Fibroblast of lung (primary cell): ENCODE measurements around the gene ARHGEF19. TPM values are rescaled to one million over a fixed set of nuclear protein-coding genes. Genes with fewer than 3 reads are reported as not detected.

Experiments
- DNase-seq, 2 donors: peaks; one replicate each; pipeline versions ENCODE4 v3.0.0 to v3.0.0-alpha.2; 2010; ENCODE audit warnings: low read depth in 2 of 2
- H2AFZ ChIP-seq: 2 replicates; pipeline ENCODE4 v1.5.1; 2012; ENCODE audit warnings: low read length, control low read depth, inconsistent platforms
- H3K27ac ChIP-seq: 2 replicates; pipeline ENCODE4 v1.5.1; 2011; ENCODE audit warnings: low read length, control low read depth; ENCODE audit not compliant: insufficient read depth
- H3K27me3 ChIP-seq: 2 replicates; pipeline ENCODE4 v1.5.1; 2011; ENCODE audit warnings: mild to moderate bottlenecking, low read length; ENCODE audit not compliant: control insufficient read depth, insufficient read depth
- H3K36me3 ChIP-seq: 2 replicates; pipeline ENCODE4 v1.5.1; 2011; ENCODE audit warnings: low read length; ENCODE audit not compliant: control insufficient read depth, insufficient read depth
- H3K4me1 ChIP-seq: 2 replicates; pipeline ENCODE4 v1.5.1; 2011; ENCODE audit warnings: low read length; ENCODE audit not compliant: control insufficient read depth, insufficient read depth; ENCODE audit errors: extremely low read depth
- H3K4me2 ChIP-seq: 2 replicates; pipeline ENCODE4 v1.5.1; 2011; ENCODE audit warnings: low read length, control low read depth; ENCODE audit not compliant: insufficient read depth; ENCODE audit errors: extremely low read depth
- H3K4me3 ChIP-seq, 4 experiments: fragments of 200-600 bp in 1 of 4; sonication (generic) in 1 of 4; replicated peaks in 1 of 4; 2 replicates each; pipeline ENCODE4 v1.5.1; 2011 to 2016; ENCODE audit warnings: low read length in 4 of 4, low read depth in 3 of 4, mild to moderate bottlenecking in 3 of 4, control low read depth in 2 of 4, inconsistent platforms in 1 of 4, mixed read lengths in 1 of 4; ENCODE audit not compliant: insufficient read depth in 1 of 4; ENCODE audit errors: control extremely low read depth in 1 of 4
- H3K79me2 ChIP-seq: 2 replicates; pipeline ENCODE4 v1.5.1; 2012; ENCODE audit warnings: mild to moderate bottlenecking, low read length, inconsistent platforms; ENCODE audit not compliant: control insufficient read depth, insufficient read depth
- H3K9ac ChIP-seq: 2 replicates; pipeline ENCODE4 v1.5.1; 2011; ENCODE audit warnings: mild to moderate bottlenecking, low read length, control low read depth; ENCODE audit not compliant: insufficient read depth
- H3K9me3 ChIP-seq: 2 replicates; pipeline ENCODE4 v1.5.1; 2012; ENCODE audit warnings: low read depth, low read length; ENCODE audit not compliant: control insufficient read depth, insufficient read depth
- H4K20me1 ChIP-seq: 2 replicates; pipeline ENCODE4 v1.5.1; 2011; ENCODE audit warnings: low read length; ENCODE audit not compliant: control insufficient read depth, insufficient read depth; ENCODE audit errors: extremely low read depth
- EZH2 ChIP-seq: IDR thresholded peaks from 2 replicates; pipeline ENCODE4 v1.5.1; 2012; ENCODE audit warnings: low read length, control low read depth, mild to moderate bottlenecking; ENCODE audit errors: missing control alignments
- polyA plus RNA-seq, 2 donors: library from polyadenylated mRNA; depleted of rRNA in 1 of 2; stranded (reverse) in 1 of 2; unstranded in 1 of 2; fragments of >200 nt; gene quantifications; 2 replicates each; pipeline ENCODE4 v1.2.1, GENCODE V29; 2011 to 2012; ENCODE audit warnings: missing spikeins in 1 of 2
- total RNA-seq: library from RNA; depleted of rRNA; stranded (reverse); fragments of >200 nt; gene quantifications from 2 replicates; pipeline ENCODE4 v1.2.1, GENCODE V29; 2014
- TF ChIP-seq, protein P1 (sequence below), 2 donors: IDR thresholded peaks in 1 of 2; conservative IDR thresholded peaks in 1 of 2; 1 replicate in 1 of 2; 2 replicates in 1 of 2; pipeline ENCODE4 v1.5.1; 2011 to 2012; ENCODE audit warnings: low read length in 2 of 2, control low read depth in 1 of 2, inconsistent platforms in 1 of 2, low read depth in 1 of 2, mild to moderate bottlenecking in 1 of 2

ARHGEF19 gene
- total and polyA plus RNA-seq, 2 donors (not counting 1 experiment from before 2014, with no cell fraction given): 3.3 TPM

GRCh38 chr1:16232316-16232710 lies 19.9 kb upstream of the ARHGEF19 start:
- Histone ChIP-seq H3K27ac (no peak overlapping the region), H2AFZ (no peak overlapping the region), H3K4me2 (no peak overlapping the region), H4K20me1 (no peaks in the 10 kb centered on the region), H3K4me1 (peaks cover 7% of the 10 kb centered on the region), H3K9ac (no peak overlapping the region), H3K36me3 (no peaks in the 10 kb centered on the region), H3K79me2 (no peaks in the 10 kb centered on the region), H3K9me3 (no peaks in the 10 kb centered on the region), H3K27me3 (peaks cover 4% of the 10 kb centered on the region), H3K4me3 (no peak overlapping the region)
- no peak for DNase-seq
- TF ChIP-seq EZH2: no peak
- TF ChIP-seq, protein P1, sequence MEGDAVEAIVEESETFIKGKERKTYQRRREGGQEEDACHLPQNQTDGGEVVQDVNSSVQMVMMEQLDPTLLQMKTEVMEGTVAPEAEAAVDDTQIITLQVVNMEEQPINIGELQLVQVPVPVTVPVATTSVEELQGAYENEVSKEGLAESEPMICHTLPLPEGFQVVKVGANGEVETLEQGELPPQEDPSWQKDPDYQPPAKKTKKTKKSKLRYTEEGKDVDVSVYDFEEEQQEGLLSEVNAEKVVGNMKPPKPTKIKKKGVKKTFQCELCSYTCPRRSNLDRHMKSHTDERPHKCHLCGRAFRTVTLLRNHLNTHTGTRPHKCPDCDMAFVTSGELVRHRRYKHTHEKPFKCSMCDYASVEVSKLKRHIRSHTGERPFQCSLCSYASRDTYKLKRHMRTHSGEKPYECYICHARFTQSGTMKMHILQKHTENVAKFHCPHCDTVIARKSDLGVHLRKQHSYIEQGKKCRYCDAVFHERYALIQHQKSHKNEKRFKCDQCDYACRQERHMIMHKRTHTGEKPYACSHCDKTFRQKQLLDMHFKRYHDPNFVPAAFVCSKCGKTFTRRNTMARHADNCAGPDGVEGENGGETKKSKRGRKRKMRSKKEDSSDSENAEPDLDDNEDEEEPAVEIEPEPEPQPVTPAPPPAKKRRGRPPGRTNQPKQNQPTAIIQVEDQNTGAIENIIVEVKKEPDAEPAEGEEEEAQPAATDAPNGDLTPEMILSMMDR (conservative IDR thresholded peaks at IDR 0.05 in 1 of 2, IDR thresholded peaks at IDR 0.05 in 1 of 2; ENCODE audit: low read depth in 1 of 2, low read length in 2 of 2): no peak

DNA sequence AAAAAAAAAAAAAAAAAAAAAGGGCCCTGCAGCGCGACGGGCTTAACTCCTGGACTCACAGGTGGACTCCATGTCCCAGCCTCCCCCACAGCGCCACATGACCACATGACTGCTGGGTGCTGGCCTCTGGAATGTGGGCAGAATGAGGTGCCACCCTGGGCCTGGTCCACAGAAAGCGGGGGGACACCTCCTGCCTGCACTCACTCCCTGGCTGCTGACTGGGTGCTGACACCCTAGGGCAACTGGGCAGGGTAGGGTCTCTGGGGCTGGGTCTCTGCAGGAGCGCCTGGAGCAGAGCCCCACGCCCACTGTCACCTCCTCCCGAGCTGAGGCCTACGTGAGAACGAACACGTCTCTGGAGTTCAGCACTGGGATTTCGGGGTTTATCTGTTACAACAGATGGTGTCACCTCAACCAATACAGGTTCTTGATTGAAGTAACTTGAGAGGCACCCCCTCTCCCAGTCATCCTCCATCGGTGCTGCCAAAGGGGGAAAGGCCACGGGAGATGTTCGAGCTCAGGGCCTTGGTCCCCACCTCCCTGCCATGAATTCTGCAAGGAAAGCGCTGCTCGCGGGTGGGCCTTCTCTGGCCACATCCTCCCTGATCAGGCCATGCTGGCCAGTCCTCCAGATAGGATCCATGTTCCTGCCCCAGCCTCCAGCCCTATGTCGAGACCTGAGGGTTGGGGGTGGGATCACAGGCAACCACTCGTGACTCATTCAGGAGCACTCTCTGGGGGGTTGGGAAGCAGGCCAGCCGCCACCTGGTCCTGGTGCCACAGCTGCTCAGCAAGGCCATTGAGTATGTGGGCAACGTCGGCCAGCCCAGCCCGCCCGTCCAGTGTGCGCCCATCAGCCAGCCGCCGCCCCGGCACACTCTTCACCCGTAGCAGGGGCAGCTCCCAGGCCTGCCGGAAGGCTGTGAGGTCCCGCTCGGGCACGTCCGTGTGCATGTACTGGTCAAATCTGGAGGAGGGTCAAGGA lies 19.2 kb upstream of the ARHGEF19 start:
- Histone ChIP-seq H3K27me3 (peaks cover 11% of the 10 kb centered on the region), H4K20me1 (no peaks in the 10 kb centered on the region), H3K4me2 (no peak overlapping the region), H3K36me3 (no peaks in the 10 kb centered on the region), H2AFZ (no peak overlapping the region), H3K9ac (no peak overlapping the region), H3K9me3 (no peaks in the 10 kb centered on the region), H3K4me1 (peaks cover 7% of the 10 kb centered on the region), H3K4me3 (no peak overlapping the region), H3K79me2 (no peaks in the 10 kb centered on the region), H3K27ac (no peak overlapping the region)
- no peak for TF ChIP-seq EZH2
- TF ChIP-seq, protein P1 (conservative IDR thresholded peaks at IDR 0.05 in 1 of 2, IDR thresholded peaks at IDR 0.05 in 1 of 2; ENCODE audit: low read depth in 1 of 2, low read length in 2 of 2): no peak
- no peak for DNase-seq

- Histone ChIP-seq H3K9me3 (no peaks in the 10 kb centered on the region), H3K4me2 (no peak overlapping the region), H3K4me3 (no peak overlapping the region), H3K79me2 (no peaks in the 10 kb centered on the region), H2AFZ (no peak overlapping the region), H3K9ac (no peak overlapping the region), H3K4me1 (no peaks in the 10 kb centered on the region), H4K20me1 (no peaks in the 10 kb centered on the region), H3K36me3 (no peaks in the 10 kb centered on the region), H3K27ac (no peak overlapping the region), H3K27me3 (peaks cover 20% of the 10 kb centered on the region)
- TF ChIP-seq, protein P1 (conservative IDR thresholded peaks at IDR 0.05 in 1 of 2, IDR thresholded peaks at IDR 0.05 in 1 of 2; ENCODE audit: low read depth in 1 of 2, low read length in 2 of 2): no peak
- no peak for TF ChIP-seq EZH2
- no peak for DNase-seq
Measured at GRCh38 chr1:16230744-16231143, 18.3 kb upstream of the ARHGEF19 start.
